Right renal cortex interstitium (tissue), 3 donors: ENCODE data around the gene RMND5A. TPM values are rescaled to one million over a fixed set of nuclear protein-coding genes. Genes with fewer than 3 reads are reported as not detected.

ENCODE experiments used
- DNase-seq, 3 donors: peaks; one replicate each; pipeline ENCODE4 v3.0.0-alpha.2; 2013; ENCODE audit warnings: low read depth in 3 of 3, low spot score in 2 of 3
- polyA plus RNA-seq, 3 donors: library from polyadenylated mRNA; unstranded; fragments of 120-200 nt; gene quantifications; one replicate each; pipeline ENCODE4 v1.2.1, GENCODE V29; 2013; ENCODE audit not compliant: insufficient read length in 3 of 3

RMND5A gene
- polyA plus RNA-seq, 3 donors: 58.4 to 65.8 (median 63.9) TPM

- DNase-seq: no peak
Measured at GRCh38 chr2:86760371-86760770, 40.3 kb downstream of the RMND5A start.

GRCh38 chr2:86764661-86765309, 44.7 kb downstream of the RMND5A start:
- DNase-seq: no peak

DNA sequence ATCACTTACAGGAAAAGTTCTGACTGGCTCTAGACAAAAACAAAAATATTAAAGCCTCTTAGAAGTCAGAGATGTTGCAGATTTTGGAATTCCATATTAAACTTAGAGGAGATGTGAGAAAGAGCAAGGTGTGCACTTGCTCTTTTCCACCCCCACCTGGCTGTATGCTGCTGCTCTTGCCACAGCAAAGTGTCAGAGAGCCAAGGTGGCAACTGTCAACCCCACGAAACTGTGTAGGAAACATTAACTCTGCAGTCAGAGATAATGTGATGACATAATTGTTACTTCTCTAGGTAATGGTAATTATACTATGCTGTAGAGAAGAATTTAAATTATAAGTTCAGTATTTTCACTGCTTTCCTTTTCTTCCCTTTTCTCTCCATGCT, 45.2 kb downstream of the RMND5A start:
- DNase-seq: no peak

- DNase-seq: no peak
Measured at GRCh38 chr2:86768189-86768949, 48.3 kb downstream of the RMND5A start.

DNA sequence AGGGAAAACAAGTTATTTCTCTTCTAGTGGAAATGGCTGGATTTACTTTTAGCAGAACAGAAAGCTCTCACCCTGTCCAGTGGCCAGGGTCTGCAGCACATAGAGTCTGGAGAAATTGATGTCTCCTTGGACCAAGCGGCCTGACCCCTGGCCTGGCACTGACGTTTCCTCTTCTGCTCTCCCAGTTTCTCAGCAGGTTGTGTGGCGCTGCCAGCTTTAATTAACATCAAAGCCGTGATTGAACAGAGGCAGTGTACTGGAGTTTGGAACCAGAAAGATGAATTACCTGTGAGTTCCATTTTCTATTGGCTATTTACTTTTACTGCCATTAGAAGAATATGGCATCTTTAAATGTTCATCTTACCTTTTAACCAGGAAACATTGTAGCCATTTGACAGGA, 49.7 kb downstream of the RMND5A start:
- no peak for DNase-seq

DNA sequence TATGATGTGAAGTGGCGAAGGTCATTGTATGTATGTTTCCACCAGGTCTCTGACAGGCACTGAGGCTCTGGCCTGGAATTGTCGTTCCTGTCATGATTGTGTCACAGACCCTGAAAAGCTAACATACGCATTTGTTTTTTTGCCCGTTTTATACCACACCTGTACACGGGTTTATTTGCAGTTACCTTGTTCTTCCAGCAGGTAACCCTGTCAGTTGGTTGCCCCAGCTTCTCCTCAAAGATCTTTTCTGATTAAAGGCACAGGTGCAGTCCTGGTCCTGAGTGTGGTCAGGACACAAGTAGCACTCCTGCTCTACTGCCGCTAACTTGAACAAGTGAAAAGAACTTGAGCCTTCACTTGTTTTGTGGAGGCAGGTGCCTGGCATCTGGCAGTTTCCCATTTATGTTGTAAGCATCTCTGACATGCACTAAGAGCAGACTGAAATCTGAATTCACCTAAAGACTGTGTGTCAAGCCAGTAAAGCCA, 50.8 kb downstream of the RMND5A start:
- DNase-seq: no peak

DNA sequence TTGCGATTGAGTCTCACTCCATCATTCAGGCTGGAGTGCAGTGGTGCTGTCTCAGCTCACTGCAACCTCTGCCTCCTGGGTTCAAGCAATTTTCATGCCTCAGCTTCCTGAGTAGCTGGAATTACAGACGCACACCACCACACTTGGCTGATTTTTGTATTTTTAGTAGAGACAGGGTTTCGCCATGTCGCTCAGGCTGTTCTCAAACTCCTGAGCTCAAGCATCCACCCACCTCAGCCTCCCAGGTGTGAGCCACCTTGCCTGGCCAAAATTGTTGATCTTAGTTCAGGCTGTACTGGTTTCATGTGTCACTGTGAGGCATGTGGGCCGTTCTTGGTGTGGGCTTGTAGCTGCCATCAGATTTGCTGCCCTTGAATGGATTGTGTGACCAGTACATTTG, 52.5 kb downstream of the RMND5A start:
- no peak for DNase-seq

- no peak for DNase-seq
Measured at GRCh38 chr2:86774862-86775261, 54.8 kb downstream of the RMND5A start.

GRCh38 chr2:86775338-86775737, 55.2 kb downstream of the RMND5A start:
- no peak for DNase-seq

- DNase-seq: no peak
Measured at GRCh38 chr2:86776532-86776931, 56.4 kb downstream of the RMND5A start.

GRCh38 chr2:86778957-86779356, 58.9 kb downstream of the RMND5A start:
- DNase-seq: no peak

GRCh38 chr2:86779971-86780370, 59.9 kb downstream of the RMND5A start:
- no peak for DNase-seq

DNA sequence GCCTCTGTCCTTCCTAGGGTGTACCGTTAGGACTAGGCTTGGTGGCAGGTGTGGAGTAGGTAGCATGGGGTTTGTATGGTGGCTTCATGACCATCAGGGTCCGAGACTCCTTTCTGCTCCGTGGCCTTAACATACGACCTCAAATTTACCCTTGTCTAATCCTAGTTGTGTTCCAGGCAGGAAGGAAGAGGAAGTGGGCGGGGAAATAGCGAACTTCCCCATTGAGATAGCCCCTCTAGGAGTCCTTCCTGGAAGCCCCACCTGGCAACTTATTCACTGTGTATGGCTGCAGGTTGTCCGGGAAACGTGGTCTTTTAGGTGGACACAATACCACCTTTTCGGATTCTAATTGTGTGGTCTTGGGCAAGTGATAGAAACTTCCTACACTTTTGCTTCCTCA, 61.3 kb downstream of the RMND5A start:
- DNase-seq: no peak

- no peak for DNase-seq
Measured at GRCh38 chr2:86782748-86783147, 62.7 kb downstream of the RMND5A start.

GRCh38 chr2:86783615-86784339, 63.7 kb downstream of the RMND5A start:
- no peak for DNase-seq

GRCh38 chr2:86785456-86785855, 65.4 kb downstream of the RMND5A start:
- DNase-seq: no peak

- DNase-seq: no peak
Measured at GRCh38 chr2:86786001-86786536, 66.0 kb downstream of the RMND5A start.

GRCh38 chr2:86787736-86788135, 67.6 kb downstream of the RMND5A start:
- DNase-seq: no peak

- no peak for DNase-seq
Measured at GRCh38 chr2:86788165-86788564, 68.1 kb downstream of the RMND5A start.

DNA sequence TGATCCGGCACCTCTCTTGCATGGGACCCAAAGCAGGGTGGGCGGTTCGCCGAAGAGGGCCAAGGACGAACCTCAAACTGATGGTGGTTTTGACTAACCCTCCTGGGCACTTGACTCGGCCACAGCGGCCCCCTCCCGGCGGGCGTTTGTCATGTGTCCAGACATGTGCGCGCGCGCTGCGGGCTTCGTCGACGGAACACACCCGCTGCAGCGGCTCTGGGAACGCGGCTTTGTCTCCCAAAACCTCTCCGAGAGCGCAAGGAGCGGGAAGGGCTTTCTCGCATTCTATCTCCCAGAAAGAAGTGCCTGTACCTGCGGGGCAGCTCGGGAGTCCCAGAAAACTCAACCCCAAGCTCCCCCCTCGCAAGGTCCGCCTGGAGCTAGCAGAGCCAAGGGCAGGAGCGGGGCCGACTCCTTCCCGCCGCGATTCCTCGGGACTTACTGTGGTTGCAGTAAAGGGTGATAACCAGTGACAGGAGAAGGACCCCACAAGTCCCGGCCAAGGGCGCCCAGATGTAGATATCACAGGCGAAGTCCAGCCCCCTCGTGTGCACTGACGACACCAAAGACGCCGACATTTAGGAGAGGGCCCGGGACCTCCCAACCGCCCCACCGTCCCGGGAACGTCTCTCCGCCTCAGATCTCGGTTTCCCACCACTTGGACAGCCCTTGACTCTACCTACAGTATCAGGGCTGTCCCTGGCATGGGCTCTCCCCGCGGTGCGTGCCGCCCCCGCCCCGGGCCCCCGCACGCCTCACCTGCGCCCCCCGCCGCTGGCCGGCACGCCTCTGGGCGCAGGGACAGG, 69.0 kb downstream of the RMND5A start:
- DNase-seq: no peak
